NCI-H1694 (cell line): ENCODE measurements around the gene RIMBP3B.
"Not testable (repeated sequence)": the region's sequence is repeated elsewhere in the genome, so short reads cannot be mapped to it uniquely, and the experiment has no call there.

Source experiments
- DNase-seq: peaks from one replicate; lab custom pipeline; 2025; lab: John Stamatoyannopoulos, UW

RIMBP3B gene

DNA sequence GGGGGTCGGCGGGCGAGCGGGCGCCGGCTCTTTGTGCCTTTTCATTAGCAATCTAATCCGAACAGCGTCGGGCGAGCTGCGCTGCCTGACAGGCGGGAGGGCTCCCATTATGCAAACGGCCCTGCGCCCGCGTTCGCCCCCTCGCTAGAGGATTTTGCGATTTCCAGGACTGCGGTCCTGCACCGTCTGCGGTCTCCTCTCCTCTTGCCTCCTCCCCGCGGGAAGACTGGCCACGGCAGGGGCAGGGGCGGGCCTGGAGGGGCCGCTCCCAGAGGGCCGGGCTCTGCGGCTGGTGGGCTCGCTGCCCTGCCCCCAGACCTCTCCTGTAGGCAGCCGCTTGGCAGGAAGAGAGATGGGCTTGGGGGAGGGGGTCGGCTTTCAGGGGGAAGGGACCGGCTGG, 34.3 kb downstream of the RIMBP3B start:
- not testable (repeated sequence) for DNase-seq

DNA sequence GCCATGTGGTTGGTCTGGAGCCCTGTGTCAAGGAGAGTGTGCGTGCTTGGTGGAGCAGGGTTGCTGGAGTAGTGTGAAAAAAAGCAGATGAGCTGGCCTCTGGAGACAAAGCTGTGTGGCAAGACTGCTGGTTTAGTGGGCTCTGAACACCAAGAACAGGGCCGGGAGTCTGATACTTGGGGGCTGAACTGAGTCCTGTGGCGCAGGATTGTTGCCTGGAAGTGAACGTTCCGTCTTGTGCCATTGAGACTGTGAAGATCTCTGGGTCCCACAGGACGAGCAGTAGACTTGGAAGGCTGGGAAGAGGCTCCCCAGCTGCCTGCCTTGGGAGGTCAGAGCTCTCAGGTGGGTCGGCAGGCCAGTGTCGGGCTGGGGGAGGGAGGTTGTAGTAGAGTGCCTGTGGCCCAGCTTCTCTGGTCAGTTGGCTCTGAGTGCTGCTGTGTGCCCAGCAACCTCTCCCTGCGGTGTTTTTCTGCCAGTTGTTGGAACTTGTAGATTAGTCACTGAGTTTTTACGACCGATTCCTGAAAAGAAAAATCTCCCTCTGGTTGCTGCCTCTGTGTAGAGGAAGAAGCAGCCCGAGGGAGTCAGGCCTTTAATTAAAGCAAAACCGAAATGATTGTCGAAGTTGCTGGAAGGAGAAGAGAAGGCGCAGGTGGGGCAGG, 35.6 kb downstream of the RIMBP3B start:
- not testable (repeated sequence) for DNase-seq

DNA sequence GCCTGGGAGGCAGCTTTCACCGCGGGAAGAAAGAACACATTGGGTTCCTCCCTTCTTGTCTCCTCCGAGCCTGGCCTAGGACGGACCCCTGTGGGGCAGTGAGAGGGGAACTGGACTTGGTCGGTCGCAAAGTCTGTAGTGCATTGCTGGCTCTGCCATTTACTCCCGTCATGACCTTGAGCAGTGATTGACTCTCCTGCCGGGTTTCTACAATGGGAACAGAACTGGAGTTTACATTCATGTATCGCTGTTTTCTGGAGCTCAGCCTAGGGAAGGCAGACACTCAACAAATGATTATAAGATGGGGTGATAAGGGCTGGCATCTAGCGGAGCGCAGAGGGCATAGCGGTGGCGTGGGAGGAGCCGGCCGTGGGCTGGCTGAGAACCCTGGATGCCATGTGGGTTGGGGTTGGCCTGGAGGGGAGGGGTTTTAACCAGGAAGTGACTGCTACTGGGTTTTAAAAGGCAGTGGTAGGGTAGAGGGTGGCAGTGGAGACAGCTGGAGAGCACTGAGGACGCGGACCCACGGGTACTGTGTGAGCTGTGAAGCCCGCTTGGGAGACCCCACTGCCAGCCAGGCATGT, 36.7 kb downstream of the RIMBP3B start:
- not testable (repeated sequence) for DNase-seq

DNA sequence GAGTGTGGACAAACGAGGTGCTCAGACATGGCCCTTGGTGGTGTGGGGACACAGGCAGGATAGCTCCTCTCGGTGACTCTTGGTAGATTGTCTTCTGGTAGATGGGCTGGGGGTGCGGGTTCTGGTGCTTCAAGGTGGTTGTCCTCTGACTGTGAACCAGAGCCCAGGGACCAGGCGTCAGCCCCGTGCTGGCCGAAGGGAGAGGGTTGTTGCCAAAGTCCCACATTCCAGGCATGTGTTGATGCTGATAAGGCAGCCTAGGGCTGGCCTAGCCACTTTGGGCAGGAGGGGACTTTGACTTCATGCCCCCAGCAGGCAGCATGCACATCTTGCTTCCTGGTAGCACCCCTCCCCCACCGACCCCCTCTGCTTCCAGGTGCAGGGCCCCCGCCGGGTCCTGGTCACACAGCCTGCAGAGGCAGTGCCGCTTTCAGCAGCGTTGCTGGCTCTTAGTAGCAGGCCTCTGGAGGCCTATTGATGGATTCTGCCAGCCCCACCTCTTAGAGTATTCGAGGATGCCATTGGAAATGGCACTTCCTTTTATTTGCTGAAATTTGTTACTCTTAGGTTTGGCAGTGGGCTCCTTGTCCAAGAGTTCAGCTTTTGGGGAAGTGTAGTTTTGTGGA, 40.6 kb downstream of the RIMBP3B start:
- not testable (repeated sequence) for DNase-seq

DNA sequence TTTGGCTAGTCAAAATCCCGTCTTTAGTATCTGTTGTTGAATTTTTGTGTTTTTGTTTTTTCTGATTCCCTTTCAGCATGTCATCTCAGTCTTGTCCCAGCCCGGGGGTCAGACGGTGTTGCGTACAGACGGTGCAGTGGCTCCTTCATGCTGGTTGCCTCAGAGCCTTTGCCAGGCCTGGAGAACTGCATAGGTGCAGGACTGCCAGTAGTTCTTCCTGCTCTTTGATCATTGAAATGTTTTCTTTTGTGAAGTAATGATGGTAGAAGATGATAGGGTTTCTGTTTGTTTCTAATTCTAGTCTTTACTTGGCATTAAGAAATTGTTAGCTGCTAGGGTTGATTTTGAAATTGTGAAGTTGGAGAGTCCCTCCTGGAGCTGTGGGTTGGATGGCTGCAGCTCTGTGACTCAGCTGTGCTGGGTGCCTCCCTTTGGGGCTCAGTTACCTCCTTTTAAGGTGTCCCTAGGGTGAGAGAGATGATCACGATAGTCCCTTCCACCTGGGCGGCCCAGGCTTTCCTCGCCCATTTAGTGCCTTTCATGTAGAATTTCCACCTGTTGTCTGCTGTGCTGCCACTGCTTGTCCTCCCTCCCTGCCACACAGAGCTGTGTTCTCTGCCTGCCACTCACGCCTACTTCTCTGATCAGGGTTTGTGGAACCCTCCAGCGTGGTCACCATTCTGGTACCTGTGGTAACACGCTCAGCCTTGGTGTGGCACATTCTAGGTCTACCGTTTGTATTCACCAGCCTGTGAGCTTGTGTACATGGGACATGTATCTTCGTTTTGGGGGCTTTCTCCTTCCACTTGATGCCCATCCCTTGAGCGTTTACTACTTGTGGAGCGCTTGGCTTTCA, 51.1 kb downstream of the RIMBP3B start:
- DNase-seq, result not testable (repeated sequence)

DNA sequence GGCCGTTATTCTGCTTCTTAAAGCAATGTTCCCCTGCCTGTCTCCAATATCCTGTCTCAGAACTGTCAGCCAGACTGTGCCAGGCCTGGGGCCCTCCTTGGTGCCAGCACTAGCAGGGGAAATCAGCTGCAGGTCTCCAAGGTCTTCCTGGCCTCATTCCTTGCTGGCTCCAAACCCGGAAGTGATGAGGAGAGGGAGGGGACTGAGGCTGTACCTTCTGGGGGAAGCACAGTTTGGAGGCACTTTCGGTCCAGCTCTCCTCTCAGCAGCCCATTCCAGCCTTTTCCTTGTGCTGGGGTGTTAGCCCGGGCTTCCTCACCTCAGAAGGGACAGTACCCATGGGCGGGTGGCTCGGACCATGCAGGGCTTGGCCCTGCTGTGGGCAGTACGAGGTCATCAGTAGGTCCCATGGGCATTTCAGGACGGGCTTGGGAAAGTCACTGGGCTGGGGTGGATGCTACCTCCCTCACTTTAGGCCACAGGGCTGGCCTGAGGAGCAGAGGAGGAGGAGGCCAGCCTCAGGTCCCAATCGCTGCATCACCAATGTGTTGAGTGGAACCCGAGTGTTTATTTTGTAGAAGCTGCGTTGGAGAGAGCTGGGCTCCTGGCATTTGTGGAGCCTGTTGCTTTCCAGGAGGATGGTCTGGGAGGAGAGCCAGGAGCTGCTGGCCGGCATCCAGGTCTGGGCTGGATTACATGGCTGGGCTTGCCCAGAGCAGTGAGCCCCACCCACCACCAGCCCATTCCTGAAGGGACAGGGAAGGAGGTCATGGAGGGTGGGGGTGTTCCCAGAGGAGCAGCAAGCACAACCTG, 52.7 kb downstream of the RIMBP3B start:
- not testable (repeated sequence) for DNase-seq

DNA sequence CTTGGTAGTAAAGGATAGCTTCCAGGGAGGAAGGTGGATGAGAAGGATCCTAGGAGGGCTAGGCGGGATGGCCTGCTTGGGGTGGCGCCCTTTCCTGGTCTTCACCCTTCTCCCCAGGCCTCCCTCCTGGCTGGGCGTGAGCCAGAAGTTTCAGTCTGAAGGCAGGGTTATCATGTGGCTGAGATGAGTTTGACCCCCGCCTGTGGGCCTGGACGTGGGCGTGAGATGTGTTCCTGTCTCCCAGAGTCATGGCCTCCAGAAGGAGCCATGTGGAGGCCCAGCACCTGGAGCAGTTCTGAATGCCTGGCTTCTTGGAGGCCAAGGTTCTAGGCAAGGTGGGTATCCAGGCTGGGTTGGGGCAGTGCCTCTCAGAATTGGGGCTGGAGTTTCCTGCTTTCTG, 54.5 kb downstream of the RIMBP3B start:
- not testable (repeated sequence) for DNase-seq
